ENCODE data around the gene ZNF385D.

The ZNF385D gene

DNA sequence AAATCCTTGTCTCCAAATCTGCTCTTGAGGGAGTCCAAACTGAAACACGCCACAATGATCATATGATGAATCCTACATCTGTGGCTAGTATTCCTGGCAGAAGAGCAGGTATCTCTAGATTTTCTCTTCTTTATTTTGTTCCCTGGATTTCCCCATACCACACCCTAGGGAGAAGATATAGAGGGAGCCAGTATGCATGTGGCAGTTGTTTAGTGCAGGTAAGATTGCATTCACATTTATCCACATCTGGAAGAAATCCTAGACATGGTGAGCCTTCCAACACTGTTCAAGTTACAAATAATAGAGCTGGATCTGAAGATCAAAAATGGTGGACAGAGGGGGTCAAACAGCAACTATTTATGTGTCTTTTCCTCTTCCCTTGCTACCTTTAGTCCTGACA is 316.7 kb downstream of the ZNF385D start:
- TF ChIP-seq, protein P1, sequence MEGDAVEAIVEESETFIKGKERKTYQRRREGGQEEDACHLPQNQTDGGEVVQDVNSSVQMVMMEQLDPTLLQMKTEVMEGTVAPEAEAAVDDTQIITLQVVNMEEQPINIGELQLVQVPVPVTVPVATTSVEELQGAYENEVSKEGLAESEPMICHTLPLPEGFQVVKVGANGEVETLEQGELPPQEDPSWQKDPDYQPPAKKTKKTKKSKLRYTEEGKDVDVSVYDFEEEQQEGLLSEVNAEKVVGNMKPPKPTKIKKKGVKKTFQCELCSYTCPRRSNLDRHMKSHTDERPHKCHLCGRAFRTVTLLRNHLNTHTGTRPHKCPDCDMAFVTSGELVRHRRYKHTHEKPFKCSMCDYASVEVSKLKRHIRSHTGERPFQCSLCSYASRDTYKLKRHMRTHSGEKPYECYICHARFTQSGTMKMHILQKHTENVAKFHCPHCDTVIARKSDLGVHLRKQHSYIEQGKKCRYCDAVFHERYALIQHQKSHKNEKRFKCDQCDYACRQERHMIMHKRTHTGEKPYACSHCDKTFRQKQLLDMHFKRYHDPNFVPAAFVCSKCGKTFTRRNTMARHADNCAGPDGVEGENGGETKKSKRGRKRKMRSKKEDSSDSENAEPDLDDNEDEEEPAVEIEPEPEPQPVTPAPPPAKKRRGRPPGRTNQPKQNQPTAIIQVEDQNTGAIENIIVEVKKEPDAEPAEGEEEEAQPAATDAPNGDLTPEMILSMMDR (IDR thresholded peaks at IDR 0.05; ENCODE audit: low read depth, low read length) = no peak
- H3K4me3 ChIP-seq (ENCODE audit: low read depth, low read length) = no peak overlapping the region

DNA sequence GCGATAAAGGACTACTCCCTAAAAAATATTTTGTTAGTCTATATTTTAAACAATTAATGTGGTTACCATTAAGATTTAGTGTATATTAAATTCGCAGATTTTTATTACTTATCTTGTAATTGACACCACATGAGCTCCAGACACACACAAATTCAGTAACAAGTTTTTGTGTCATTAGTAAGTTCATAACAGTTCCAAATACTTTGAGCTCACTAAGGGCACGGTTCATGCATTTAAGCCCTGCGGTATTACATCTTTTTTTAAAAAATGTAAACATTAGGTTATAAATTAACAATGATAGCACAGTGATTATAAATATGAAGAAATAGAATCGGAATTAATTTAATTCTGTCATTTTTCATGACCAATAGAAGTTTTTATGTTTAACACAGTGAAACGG is 317.3 kb downstream of the ZNF385D start:
- TF ChIP-seq, protein P1 (IDR thresholded peaks at IDR 0.05; ENCODE audit: low read depth, low read length) = no peak

DNA sequence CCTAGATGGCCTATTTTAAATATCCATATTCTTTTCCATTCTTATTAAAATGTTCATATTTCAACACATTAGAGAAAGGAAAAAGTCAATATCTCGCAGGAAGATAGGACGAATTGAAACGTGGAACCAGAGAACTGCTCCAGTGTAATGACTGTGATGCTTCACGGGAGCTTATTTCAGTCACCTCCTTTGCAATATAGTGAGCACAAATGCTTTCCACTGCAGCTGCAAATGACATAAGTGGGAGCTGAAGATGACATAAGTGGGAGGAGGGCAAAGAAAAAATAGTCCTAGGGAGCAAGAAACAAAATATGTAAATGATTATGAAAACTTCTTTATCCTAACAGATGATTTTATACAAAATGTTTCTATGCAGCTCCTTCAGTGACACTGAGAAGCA is 324.1 kb downstream of the ZNF385D start:
- TF ChIP-seq, protein P1 (IDR thresholded peaks at IDR 0.05; ENCODE audit: low read depth, low read length) = no peak
- H3K4me3 ChIP-seq (ENCODE audit: low read depth, low read length) = no peak overlapping the region

More for the DNA sequence above, 317.3 kb downstream of the ZNF385D start:
- no peak overlapping the region for H3K4me3 ChIP-seq (ENCODE audit: low read depth, low read length)

DNA sequence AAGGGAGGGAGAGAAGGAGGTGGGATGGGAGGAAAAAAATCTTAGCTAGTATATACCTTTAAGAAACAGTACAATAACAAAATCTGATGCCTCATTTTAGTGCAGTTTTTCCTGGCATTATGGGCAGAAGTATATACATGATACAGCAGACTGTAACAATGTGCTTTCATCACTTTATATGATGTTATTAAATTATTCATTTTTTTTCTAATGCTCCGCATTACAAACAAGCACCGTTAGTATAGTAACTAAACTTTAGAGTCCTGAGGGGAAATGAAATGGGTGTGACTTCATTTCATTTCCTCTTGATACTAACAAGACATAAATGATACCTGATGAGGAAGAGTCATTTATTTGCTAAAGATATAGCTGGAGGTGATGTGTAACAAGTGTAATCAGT is 325.3 kb downstream of the ZNF385D start:
- TF ChIP-seq, protein P1 (IDR thresholded peaks at IDR 0.05; ENCODE audit: low read depth, low read length) = no peak
- no peak overlapping the region for H3K4me3 ChIP-seq (ENCODE audit: low read depth, low read length)

DNA sequence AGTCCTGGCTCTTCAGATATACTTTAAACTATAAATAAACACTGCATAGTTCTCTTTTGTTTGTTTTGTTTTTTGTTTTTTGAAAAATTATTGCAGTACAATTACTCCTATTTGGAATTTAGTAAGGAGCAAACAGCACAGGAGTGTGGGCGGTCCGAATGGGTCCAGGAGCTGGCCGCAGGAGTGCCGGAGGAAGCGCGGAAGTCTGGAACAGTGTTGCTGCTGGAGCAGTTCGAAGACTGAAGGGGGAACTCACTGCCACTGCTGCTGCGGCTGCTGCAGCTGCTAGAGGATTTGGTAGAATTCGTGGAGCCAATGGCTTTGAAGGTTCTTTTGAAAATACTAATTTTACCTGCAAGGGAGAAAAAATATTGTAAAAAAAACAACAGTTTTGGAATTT is 329.9 kb downstream of the ZNF385D start:
- TF ChIP-seq, protein P1 (IDR thresholded peaks at IDR 0.05; ENCODE audit: low read depth, low read length) = no peak
- no peak overlapping the region for H3K4me3 ChIP-seq (ENCODE audit: low read depth, low read length)

DNA sequence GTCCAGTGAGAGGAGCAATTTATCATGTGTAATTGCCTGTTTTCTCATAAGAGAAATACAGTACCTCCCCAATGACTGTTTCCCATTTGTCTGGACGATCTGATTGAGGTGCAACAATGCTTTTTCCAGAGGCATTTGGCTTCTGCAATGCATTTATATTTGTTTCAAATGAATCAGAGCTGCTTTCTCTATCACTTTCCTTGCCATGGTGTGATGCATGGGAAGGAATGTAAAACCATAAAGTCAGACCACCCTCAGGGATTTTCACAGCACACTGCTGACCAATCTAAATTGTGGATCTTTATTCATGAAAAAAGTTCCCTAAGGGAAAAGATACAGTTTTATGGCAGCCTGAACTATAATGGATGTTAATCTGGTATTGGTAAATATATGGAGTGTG is 333.0 kb downstream of the ZNF385D start:
- H3K4me3 ChIP-seq (ENCODE audit: low read depth, low read length) = no peak overlapping the region
- TF ChIP-seq, protein P1 (IDR thresholded peaks at IDR 0.05; ENCODE audit: low read depth, low read length) = no peak

DNA sequence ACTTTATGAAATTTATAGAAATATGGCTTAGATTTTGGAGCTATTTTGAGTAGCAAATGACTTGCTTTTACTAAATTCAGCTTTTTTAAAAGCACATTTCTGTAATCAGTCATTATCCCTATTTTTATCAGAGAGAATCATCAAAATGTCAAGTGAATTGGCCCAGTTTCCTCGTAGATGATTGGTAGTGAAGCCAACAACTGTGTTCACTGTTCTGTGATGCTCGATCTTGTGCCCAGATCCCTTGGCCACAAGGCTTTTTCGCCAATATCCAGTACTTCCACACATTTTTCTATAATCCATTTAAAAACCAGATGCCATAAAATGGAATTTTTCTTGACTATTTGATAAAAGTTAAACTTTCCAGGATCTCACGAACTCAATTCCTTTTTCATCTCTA is 336.5 kb downstream of the ZNF385D start:
- TF ChIP-seq, protein P1 (IDR thresholded peaks at IDR 0.05; ENCODE audit: low read depth, low read length) = no peak
- H3K4me3 ChIP-seq (ENCODE audit: low read depth, low read length) = no peak overlapping the region
